ENCODE data around the gene SGSM1.

DNA sequence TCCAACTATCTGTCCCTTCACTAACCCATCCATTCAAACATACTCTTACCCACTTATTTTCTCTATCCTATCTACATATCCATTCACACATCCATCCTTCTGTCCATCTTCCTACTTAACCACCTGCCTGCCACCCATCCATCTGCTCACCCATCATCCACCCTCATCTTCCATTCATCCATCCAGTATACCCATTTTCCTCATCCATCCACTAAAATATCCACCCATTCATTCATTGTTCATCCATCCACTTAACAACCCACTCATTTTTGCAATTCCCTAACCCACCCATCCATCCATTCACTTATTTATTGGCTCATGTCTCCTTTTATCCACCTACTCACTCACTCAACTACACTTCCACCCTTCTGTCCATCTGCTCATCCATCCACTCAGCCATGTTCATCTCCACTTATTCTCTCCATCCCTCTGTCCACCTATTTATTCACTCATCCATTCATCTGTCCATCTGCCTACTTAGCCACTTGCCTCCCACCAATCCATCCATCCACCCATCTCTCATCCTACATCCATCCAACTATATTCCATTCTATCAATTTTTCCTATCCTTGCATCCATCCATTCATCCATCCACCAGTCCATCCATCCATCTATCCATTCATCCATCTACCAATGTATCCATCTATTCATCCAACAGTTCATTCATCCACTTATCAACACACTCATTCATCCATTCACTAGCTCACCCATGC is 129.9 kb downstream of the SGSM1 start:
- TF ChIP-seq, protein P1, sequence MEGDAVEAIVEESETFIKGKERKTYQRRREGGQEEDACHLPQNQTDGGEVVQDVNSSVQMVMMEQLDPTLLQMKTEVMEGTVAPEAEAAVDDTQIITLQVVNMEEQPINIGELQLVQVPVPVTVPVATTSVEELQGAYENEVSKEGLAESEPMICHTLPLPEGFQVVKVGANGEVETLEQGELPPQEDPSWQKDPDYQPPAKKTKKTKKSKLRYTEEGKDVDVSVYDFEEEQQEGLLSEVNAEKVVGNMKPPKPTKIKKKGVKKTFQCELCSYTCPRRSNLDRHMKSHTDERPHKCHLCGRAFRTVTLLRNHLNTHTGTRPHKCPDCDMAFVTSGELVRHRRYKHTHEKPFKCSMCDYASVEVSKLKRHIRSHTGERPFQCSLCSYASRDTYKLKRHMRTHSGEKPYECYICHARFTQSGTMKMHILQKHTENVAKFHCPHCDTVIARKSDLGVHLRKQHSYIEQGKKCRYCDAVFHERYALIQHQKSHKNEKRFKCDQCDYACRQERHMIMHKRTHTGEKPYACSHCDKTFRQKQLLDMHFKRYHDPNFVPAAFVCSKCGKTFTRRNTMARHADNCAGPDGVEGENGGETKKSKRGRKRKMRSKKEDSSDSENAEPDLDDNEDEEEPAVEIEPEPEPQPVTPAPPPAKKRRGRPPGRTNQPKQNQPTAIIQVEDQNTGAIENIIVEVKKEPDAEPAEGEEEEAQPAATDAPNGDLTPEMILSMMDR (IDR thresholded peaks at IDR 0.05) = no peak
- no peak for TF ChIP-seq POLR2A (IDR thresholded peaks at IDR 0.05)
